HG03060 (cell line): ENCODE measurements around the gene TRAF5.
A peak's percentile ranks its signal among the peaks of the same experiment; 100 is the strongest.
"Not testable (repeated sequence)": the region's sequence is repeated elsewhere in the genome, so short reads cannot be mapped to it uniquely, and the experiment has no call there.

Experiments
- ATAC-seq: cut with Tn5 transposase; IDR thresholded peaks from one replicate; pipeline ENCODE4 v1.9.1; 2021; ENCODE audit warnings: low read depth, moderate number of reproducible peaks; ENCODE audit not compliant: unreplicated experiment

Gene TRAF5

DNA sequence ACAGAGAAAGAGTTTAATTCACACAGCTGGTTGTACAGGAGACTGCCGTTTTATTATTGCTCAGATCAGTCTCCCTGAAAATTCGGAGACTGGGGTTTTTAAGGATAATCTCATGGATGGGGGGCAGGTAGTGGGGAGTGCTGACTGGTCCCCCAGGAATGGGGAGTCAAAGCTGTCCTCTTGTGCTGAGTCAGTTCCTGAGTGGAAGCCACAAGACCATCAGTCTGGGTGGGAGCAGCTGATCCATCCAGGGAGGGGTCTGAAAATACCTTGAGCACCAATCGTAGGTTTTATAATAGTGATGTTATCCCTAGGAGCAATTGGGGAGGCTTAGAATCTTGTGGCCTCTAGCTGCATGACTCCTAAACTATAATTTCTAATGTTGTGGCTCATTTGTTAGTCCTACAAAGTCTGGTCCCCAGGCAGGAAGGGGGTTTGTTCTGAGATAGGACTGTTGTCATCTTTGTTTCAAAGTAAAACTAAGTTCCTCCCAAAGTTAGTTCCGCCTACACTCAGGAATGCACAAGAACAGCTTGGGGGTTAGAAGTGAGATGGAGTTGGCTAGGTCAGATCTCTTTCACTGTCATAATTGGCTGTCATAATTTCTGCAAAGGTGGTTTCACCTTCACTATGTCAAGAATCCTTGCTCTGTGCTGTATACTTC is 50.3 kb downstream of the TRAF5 start:
- no peak for ATAC-seq

DNA sequence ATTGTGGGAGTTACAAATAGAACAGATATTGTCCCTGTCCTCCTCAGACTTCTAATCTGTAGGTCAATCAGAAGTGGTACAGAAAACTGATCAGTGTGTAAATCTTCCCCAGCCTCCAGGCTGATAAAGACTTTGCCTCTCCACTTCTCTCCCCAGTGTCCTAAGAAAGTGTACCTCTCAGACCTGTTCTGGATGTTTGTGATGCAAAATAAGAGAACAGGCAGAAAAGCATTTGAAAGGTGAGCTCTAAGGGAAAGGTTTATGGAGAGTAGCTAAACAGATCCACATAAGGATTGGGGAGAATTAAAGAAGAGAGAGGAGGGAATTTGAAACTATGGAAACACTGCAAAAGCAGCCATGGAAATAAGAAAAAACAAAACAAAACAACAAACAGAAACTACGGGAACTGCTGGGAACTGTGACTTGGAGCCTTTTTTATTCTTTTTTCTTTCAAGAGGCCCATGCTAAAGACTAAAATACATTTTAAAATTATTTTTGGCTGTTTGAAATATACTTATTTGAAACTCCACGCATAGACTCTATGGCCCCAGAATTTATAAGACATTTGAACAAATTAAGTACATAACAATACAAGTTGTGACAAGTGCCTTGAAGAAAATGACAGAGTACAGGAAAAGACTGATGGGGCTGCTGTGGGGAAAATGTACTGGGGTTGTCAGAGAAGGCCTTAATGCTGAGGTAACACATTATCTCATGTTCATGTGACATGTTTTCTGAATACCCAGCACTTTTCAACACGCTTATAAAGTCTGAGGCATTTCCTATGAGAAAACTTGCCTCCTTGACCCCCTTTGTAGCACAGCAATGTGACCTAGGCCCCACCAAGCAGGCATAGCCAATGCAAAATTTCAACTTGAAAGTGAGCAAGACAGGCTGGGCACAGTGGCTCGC is 51.2 kb downstream of the TRAF5 start:
- no peak for ATAC-seq

- no peak for ATAC-seq
Measured at GRCh38 chr1:211378844-211379243, 52.2 kb downstream of the TRAF5 start.

- no peak for ATAC-seq
Measured at GRCh38 chr1:211379446-211379845, 52.8 kb downstream of the TRAF5 start.

DNA sequence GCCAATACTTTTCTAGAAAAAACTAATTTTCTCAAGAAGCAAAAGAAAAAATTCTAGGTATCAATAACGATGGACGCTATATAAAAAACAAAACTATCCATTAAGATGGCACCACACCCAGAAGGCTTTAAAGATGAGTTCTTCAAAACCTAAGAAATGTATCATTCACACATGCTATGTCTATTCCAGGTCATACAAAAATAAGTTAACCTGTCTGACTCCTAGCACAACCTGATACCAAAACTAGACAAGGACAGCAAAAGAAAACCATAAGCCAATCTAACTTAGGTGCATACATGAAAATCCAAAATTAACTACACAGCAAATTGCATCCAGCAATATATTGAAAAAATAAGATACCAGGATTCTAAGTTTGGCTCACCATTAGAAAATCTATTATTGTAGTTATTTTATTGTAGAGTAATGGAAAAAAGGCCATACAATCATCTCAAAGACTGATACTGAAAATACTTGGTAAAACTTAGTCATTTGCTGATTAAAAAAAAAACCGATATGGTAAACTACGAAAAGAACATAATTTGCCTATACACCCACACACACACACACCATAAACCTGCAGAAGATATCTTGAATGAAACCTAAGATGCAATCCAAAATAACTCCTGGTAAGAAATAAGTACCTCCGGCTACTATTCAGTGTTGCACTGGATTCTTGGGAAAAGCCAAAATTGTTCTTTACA is 55.0 kb downstream of the TRAF5 start:
- no peak for ATAC-seq

DNA sequence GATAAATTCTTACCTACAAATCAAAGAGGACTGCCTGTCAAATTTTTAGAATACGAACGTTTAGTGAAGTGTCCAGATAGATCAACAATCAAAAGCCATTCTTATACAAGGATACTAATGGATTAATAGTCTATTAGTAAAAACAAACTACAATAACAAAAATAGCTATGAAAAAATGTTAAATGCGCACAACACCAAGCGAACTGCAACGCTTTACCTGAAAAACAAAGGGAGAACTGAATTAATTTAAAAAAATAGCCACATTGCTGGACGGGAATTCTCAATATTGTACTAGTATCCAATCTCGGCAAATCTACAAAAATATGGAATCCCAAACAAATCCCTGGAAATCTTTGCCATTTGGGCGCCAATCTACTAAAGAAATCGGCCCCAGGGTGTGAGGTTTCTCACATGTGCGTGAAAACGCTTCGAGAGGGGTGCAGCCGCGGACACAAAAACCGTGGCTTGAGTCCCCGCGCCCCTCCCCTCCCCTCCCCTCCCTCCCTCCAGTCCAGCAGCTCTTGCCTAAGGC is 55.6 kb downstream of the TRAF5 start:
- no peak for ATAC-seq

GRCh38 chr1:211382714-211383480 is 56.3 kb downstream of the TRAF5 start:
- peak; percentile 85 for ATAC-seq

GRCh38 chr1:211384524-211384923 is 57.9 kb downstream of the TRAF5 start:
- no peak for ATAC-seq

- ATAC-seq = no peak
Measured at GRCh38 chr1:211386921-211387320, 60.3 kb downstream of the TRAF5 start.

- not testable (repeated sequence) for ATAC-seq
Measured at GRCh38 chr1:211390829-211391228, 64.2 kb downstream of the TRAF5 start.

DNA sequence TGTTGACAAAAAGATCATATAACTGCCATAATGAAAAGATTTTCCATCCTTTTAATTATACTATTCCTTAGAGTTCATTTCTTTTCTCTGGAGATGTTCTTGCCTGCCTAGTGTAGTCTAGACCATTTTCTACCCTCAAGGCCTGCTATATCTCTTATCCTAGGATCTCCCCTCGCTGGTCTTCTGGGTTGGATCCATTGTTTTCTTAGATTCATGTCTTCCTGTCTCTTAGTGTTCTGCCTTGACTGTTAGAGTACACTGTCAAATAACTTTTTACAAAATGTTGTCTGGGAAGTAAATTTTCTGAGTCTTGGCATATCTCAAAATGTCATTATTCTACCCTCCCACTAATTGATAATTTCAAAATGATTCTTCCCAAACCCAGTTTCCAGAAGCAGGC is 66.6 kb downstream of the TRAF5 start:
- no peak for ATAC-seq

GRCh38 chr1:211398266-211398930 is 71.8 kb downstream of the TRAF5 start:
- not testable (repeated sequence) for ATAC-seq

DNA sequence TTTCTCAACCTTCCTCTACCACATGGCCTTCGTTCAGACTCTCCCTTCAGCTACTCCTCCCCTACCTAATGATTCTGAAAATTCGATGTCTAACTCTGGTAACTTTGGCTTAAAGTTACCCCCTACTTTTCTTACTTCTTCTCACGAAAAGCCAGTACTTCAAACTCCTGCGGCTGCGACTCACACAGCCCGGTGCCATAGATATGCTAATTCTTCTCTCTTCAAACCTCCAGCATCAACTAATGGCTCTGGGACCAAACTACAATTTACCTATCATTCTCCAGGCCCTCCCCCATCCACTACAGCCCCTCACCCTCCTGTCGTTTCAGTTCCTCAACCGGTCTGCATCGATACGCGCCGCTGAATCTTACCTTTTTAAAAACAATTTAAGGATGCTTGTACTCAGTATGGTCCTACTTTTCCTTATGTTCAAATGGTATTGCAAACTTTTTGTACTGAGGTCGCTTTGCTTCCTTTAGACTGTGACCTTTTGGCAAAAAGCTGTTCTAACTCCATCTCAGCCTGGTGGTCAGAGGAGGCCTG is 73.3 kb downstream of the TRAF5 start:
- ATAC-seq = not testable (repeated sequence)

GRCh38 chr1:211401751-211402150 is 75.1 kb downstream of the TRAF5 start:
- ATAC-seq = not testable (repeated sequence)

GRCh38 chr1:211406086-211406485 is 79.5 kb downstream of the TRAF5 start:
- ATAC-seq = not testable (repeated sequence)

DNA sequence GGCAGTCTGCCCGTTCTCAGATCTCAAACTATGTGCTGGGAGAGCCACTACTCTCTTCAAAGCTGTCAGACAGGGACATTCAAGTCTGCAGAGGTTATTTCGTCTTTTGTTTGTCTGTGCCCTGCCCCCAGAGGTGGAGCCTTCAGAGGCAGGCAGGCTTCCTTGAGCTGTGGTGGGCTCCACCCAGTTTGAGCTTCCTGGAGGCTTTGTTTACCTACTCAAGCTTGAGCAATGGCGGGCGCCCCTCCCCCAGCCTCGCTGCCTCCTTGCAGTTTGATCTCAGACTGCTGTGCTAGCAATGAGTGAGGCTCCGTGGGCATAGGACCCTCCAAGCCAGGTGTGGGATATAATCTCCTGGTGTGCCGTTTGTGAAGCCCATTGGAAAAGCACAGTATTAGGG is 81.1 kb downstream of the TRAF5 start:
- ATAC-seq = not testable (repeated sequence)

GRCh38 chr1:211411639-211412038 is 85.0 kb downstream of the TRAF5 start:
- no peak for ATAC-seq

DNA sequence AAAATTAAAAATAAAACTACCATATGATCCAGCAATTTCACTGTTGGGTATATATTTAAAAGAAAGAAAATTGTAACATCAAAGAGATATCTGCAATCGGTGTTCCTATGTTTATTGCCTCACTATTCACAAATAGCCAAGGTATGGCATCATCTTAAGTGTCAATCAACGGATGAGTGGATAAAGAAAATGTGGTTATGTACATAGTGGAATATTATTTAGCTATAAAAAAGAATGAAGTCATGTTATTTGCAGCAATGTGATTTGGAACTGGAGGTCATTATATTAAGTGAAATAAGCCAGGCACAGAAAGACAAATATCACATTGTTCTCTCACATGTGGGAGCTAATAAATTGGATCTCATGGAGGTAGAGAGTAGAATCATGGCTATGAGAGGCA is 89.1 kb downstream of the TRAF5 start:
- no peak for ATAC-seq

GRCh38 chr1:211416246-211416627 is 89.6 kb downstream of the TRAF5 start:
- ATAC-seq = peak; percentile 34
